Stomach (tissue), 4 donors: ENCODE data around the gene NAB2.

Experiments used
- CTCF ChIP-seq, 7 experiments: fragments of 450-650 bp in 4 of 7; fragments of 200-600 bp in 3 of 7; sonication (generic) in 3 of 7; IDR thresholded peaks; one replicate each; pipeline ENCODE4 v1.5.1; 2016 to 2019; ENCODE audit warnings: antibody characterized with exemption in 7 of 7, control low read depth in 2 of 7, mild to moderate bottlenecking in 1 of 7
- POLR2AphosphoS5 ChIP-seq, 3 donors: sonication (generic); formaldehyde crosslinking; IDR thresholded peaks; one replicate each; pipeline ENCODE4 v1.6.1; 2016; ENCODE audit warnings: antibody characterized with exemption in 3 of 3

GRCh38 chr12:57094208-57095160 is 5.6 kb downstream of the NAB2 start:
- TF ChIP-seq POLR2AphosphoS5 (IDR thresholded peaks at IDR 0.05) (no peak), CTCF (IDR thresholded peaks at IDR 0.05) (no peak)
